Lower leg skin (tissue), 4 donors: Measurements from ENCODE around the gene MS4A1. TPM values are rescaled to one million over a fixed set of nuclear protein-coding genes. Genes with fewer than 3 reads are reported as not detected.

Source experiments
- DNase-seq, 2 donors: peaks; one replicate each; pipeline ENCODE4 v3.0.0-alpha.2; 2019; ENCODE audit warnings: low spot score in 2 of 2
- H3K4me3 ChIP-seq: fragments of 200-600 bp; sonication (generic); 2 replicates; pipeline ENCODE4 v1.5.1; 2017; ENCODE audit warnings: mild to moderate bottlenecking, low read depth; ENCODE audit not compliant: poor library complexity, severe bottlenecking
- POLR2A ChIP-seq, 2 donors: fragments of 450-650 bp; IDR thresholded peaks; one replicate each; pipeline ENCODE4 v1.6.1; 2016 to 2017; ENCODE audit warnings: antibody characterized with exemption in 2 of 2, mild to moderate bottlenecking in 1 of 2, moderate library complexity in 1 of 2
- WGBS, 2 donors: methylation state at CpG; one replicate each; pipeline ENCODE4 v1.1.5; 2018; 5-methylcytosine and 5-hydroxymethylcytosine counted together
- intact Hi-C: fragments of 100-400 bp; cut with DNase I; formaldehyde crosslinking; loops from one replicate; pipeline ENCODE4 v1.15.0; 2023; ENCODE audit warnings: low total_unique reads
- total RNA-seq, 4 donors: library from RNA; depleted of rRNA; stranded (reverse); fragments of >200 nt; gene quantifications; one replicate each; pipeline ENCODE4 v1.1.0, GENCODE V29; 2016
- TF ChIP-seq, protein P1 (sequence below), 3 donors: fragments of 450-650 bp; IDR thresholded peaks; one replicate each; pipeline ENCODE4 v1.5.1; 2016; ENCODE audit warnings: antibody characterized with exemption in 3 of 3, mild to moderate bottlenecking in 3 of 3, moderate library complexity in 2 of 3

Gene MS4A1
- total RNA-seq, 4 donors from 2014 or later = 0.27 to 0.72 TPM; not detected in 2

DNA sequence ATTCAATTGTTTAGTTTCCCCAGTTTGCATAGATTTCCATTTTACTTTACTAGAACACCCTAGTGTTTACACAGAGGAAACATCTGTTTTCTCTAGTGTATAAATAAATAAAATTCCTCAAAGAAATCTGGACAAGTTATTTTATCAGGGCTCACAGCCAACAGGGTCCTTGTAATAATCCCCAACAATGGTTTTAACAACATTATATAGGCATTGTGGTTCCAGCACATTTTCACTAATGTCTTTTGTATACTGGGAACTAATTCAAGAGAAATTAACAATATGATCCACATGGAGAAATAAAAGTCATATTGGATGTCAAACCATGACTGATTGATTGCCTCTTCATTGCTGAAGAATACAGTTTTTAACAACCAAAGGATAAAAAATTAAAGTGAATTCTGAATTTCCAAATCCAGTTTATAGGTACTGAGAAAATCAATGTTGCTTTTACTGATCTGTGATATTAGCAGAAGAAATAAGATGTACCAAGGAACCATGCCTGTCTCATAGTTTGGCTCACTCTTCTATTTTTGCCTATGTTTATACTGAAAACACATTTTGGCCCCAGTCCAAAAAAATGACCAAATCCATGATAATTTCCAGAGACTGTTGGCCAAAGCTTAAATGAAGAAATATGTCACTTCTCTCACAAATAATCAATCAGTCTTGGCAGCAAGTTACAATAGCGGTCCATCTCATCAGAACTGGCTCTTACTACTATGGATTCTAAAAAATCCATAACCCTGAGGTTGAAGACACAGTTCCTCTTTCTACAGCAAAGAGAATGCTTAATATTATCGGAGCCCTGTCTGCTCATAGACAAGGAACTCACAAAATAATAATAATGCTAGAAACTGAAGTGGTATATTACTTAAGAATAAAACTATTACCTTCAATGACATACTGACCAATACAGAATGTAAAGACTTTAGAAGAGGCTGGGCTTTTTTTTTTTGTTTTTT lies 58.1 kb downstream of the MS4A1 start:
- 78 to 81% methylated on average over 2 of the region's 2 CpGs for WGBS, 2 donors
- TF ChIP-seq, protein P1, sequence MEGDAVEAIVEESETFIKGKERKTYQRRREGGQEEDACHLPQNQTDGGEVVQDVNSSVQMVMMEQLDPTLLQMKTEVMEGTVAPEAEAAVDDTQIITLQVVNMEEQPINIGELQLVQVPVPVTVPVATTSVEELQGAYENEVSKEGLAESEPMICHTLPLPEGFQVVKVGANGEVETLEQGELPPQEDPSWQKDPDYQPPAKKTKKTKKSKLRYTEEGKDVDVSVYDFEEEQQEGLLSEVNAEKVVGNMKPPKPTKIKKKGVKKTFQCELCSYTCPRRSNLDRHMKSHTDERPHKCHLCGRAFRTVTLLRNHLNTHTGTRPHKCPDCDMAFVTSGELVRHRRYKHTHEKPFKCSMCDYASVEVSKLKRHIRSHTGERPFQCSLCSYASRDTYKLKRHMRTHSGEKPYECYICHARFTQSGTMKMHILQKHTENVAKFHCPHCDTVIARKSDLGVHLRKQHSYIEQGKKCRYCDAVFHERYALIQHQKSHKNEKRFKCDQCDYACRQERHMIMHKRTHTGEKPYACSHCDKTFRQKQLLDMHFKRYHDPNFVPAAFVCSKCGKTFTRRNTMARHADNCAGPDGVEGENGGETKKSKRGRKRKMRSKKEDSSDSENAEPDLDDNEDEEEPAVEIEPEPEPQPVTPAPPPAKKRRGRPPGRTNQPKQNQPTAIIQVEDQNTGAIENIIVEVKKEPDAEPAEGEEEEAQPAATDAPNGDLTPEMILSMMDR (IDR thresholded peaks at IDR 0.05) = no peak
- TF ChIP-seq POLR2A (IDR thresholded peaks at IDR 0.05) = no peak
- no peak for DNase-seq
- intact Hi-C loops = no loop called here
- H3K4me3 ChIP-seq = no peak overlapping the region

- H3K4me3 ChIP-seq = no peak within 1 kb of the TSS
- TF ChIP-seq, protein P1 (IDR thresholded peaks at IDR 0.05) = no peak
- no peak for TF ChIP-seq POLR2A (IDR thresholded peaks at IDR 0.05)
- WGBS, 2 donors = 90 to 93% methylated on average over 29 of the region's 29 CpGs
- DNase-seq = no peak
- intact Hi-C loops = no loop called here
These were observed 59.7 kb downstream of the MS4A1 start, which contains the start of gene MS4A13 for GRCh38 chr11:60515144-60515855. TSS of gene MS4A13 (plus strand) at chr11:60515392. CDS start at chr11:60518084, 2,692 bp downstream.

Other genes with a start within 250 kb of the MS4A1 start
- gene MS4A4E, start 212.7 kb upstream of the MS4A1 start, total RNA-seq = 1 to 10 TPM in 3 of 4 donors, under 1 TPM in 1; 0.25 to 1.6 (median 1.4) TPM
- gene MS4A4A, start 175.2 kb upstream of the MS4A1 start, total RNA-seq = 1 to 10 TPM; 3.0 to 9.5 (median 6.2) TPM
- gene MS4A6E, start 128.6 kb upstream of the MS4A1 start, total RNA-seq = not detected
- 1 to 10 TPM; 2.4 to 5.7 (median 2.8) TPM for gene MS4A7, start 77.3 kb upstream of the MS4A1 start, total RNA-seq
- 1 to 10 TPM in 1 of 4 donors, under 1 TPM in 2, not detected in 1; 0.10 to 1.2 (median 0.38) TPM for gene MS4A14, start 59.4 kb upstream of the MS4A1 start, total RNA-seq
- not detected for gene MS4A5, start 26.3 kb upstream of the MS4A1 start, total RNA-seq
- not detected for gene MS4A12, start 36.9 kb downstream of the MS4A1 start, total RNA-seq
- not detected for gene MS4A13, start 59.5 kb downstream of the MS4A1 start, total RNA-seq
- not detected for gene MS4A8, start 243.8 kb downstream of the MS4A1 start, total RNA-seq